WERI-Rb-1 (cell line): ENCODE data around the gene HMGCR.

ENCODE experiments used
- DNase-seq: peaks from one replicate; pipeline ENCODE4 v3.0.0-alpha.2; 2020
- H3K27ac ChIP-seq: fragments of 250-450 bp; sonication (Bioruptor Pico); 2 replicates; pipeline ENCODE4 v1.5.1; 2020; ENCODE audit warnings: mild to moderate bottlenecking, moderate library complexity
- H3K27me3 ChIP-seq: fragments of 250-450 bp; sonication (Bioruptor Pico); 2 replicates; pipeline ENCODE4 v1.5.1; 2021; ENCODE audit warnings: mild to moderate bottlenecking, low read depth, moderate library complexity; ENCODE audit not compliant: insufficient read depth, severe bottlenecking
- H3K36me3 ChIP-seq: fragments of 250-450 bp; sonication (Bioruptor Pico); 2 replicates; pipeline ENCODE4 v1.5.1; 2020; ENCODE audit warnings: mild to moderate bottlenecking, moderate library complexity
- H3K4me3 ChIP-seq: 2 replicates; pipeline ENCODE4 v1.5.1; 2011; ENCODE audit warnings: low read depth, mild to moderate bottlenecking, control low read depth, low read length
- H3K9me3 ChIP-seq: fragments of 250-450 bp; sonication (Bioruptor Pico); 2 replicates; pipeline ENCODE4 v1.5.1; 2021; ENCODE audit warnings: mild to moderate bottlenecking, moderate library complexity; ENCODE audit not compliant: severe bottlenecking
- CTCF ChIP-seq: IDR thresholded peaks from 2 replicates; pipeline ENCODE4 v1.5.1; 2011; ENCODE audit warnings: low read depth, mild to moderate bottlenecking, control low read depth, inconsistent platforms, low read length

The HMGCR gene

GRCh38 chr5:75335952-75336614 is 937 bp upstream of the HMGCR start:
- H3K36me3 ChIP-seq: peaks cover 9% of the 10 kb centered on the region
- H3K27me3 ChIP-seq: no peaks in the 10 kb centered on the region
- H3K9me3 ChIP-seq: no peaks in the 10 kb centered on the region
- peak; percentile 63 for DNase-seq
- H3K27ac ChIP-seq: peak overlapping the region; percentile 92
- H3K4me3 ChIP-seq: peak overlapping the region; percentile 76
- TF ChIP-seq CTCF: peak; percentile 40

GRCh38 chr5:75337366-75338021 is 474 bp downstream of the HMGCR start:
- Histone ChIP-seq H3K27me3 (no peaks in the 10 kb centered on the region), H3K27ac (peak overlapping the region; percentile 86), H3K36me3 (peaks cover 10% of the 10 kb centered on the region), H3K9me3 (no peaks in the 10 kb centered on the region), H3K4me3 (peak overlapping the region; percentile 94)
- no peak for TF ChIP-seq CTCF
- DNase-seq: peak; percentile 30

GRCh38 chr5:75338408-75338807 is 1.4 kb downstream of the HMGCR start:
- H3K4me3 ChIP-seq: peak overlapping the region; percentile 94
- DNase-seq: no peak
- no peaks in the 10 kb centered on the region for H3K9me3 ChIP-seq
- H3K27me3 ChIP-seq: no peaks in the 10 kb centered on the region
- H3K27ac ChIP-seq: no peak overlapping the region
- TF ChIP-seq CTCF: no peak
- peaks cover 16% of the 10 kb centered on the region for H3K36me3 ChIP-seq

GRCh38 chr5:75340714-75341478 is 3.9 kb downstream of the HMGCR start:
- DNase-seq: no peak
- no peak overlapping the region for H3K4me3 ChIP-seq
- H3K27ac ChIP-seq: no peak overlapping the region
- no peaks in the 10 kb centered on the region for H3K9me3 ChIP-seq
- peaks cover 30% of the 10 kb centered on the region for H3K36me3 ChIP-seq
- TF ChIP-seq CTCF: no peak
- no peaks in the 10 kb centered on the region for H3K27me3 ChIP-seq

- DNase-seq: no peak
- Histone ChIP-seq H3K36me3 (peaks cover 40% of the 10 kb centered on the region), H3K4me3 (no peak overlapping the region), H3K9me3 (no peaks in the 10 kb centered on the region), H3K27me3 (no peaks in the 10 kb centered on the region), H3K27ac (no peak overlapping the region)
- TF ChIP-seq CTCF: no peak
Measured at GRCh38 chr5:75341934-75342333, 4.9 kb downstream of the HMGCR start.
